SJCRH30 (cell line): ENCODE data around the gene MRO. TPM values are rescaled to one million over a fixed set of nuclear protein-coding genes. Genes with fewer than 3 reads are reported as not detected.

Source experiments
- DNase-seq, 2 experiments: peaks; one replicate each; pipeline ENCODE4 v3.0.0-alpha.2; 2015 to 2020
- H3K27ac ChIP-seq: fragments of 250-450 bp; sonication (Bioruptor Pico); 2 replicates; pipeline ENCODE4 v1.5.1; 2020; ENCODE audit warnings: mild to moderate bottlenecking, moderate library complexity
- H3K27me3 ChIP-seq: fragments of 250-450 bp; sonication (Bioruptor Pico); 2 replicates; pipeline ENCODE4 v1.5.1; 2020; ENCODE audit warnings: mild to moderate bottlenecking, moderate library complexity
- H3K36me3 ChIP-seq: fragments of 250-450 bp; sonication (Bioruptor Pico); 2 replicates; pipeline ENCODE4 v1.5.1; 2020; ENCODE audit warnings: mild to moderate bottlenecking, moderate library complexity
- H3K4me1 ChIP-seq: fragments of 250-450 bp; sonication (Bioruptor Pico); 2 replicates; pipeline ENCODE4 v1.5.1; 2020; ENCODE audit warnings: mild to moderate bottlenecking, moderate library complexity
- H3K4me3 ChIP-seq: fragments of 250-450 bp; sonication (Bioruptor Pico); 2 replicates; pipeline ENCODE4 v1.5.1; 2020; ENCODE audit warnings: mild to moderate bottlenecking, moderate library complexity
- H3K9me3 ChIP-seq: fragments of 250-450 bp; sonication (Bioruptor Pico); replicated peaks from 2 replicates; pipeline ENCODE4 v1.5.1; 2020; ENCODE audit warnings: mild to moderate bottlenecking, moderate library complexity
- total RNA-seq: library from RNA; depleted of rRNA; stranded (reverse); fragments of >200 nt; shearing (Covaris generic); gene quantifications from 2 replicates; pipeline ENCODE4 v1.2.3, GENCODE V29; 2014

Gene MRO
- total RNA-seq, 1 experiment from 2014 or later: 0.06 TPM

DNA sequence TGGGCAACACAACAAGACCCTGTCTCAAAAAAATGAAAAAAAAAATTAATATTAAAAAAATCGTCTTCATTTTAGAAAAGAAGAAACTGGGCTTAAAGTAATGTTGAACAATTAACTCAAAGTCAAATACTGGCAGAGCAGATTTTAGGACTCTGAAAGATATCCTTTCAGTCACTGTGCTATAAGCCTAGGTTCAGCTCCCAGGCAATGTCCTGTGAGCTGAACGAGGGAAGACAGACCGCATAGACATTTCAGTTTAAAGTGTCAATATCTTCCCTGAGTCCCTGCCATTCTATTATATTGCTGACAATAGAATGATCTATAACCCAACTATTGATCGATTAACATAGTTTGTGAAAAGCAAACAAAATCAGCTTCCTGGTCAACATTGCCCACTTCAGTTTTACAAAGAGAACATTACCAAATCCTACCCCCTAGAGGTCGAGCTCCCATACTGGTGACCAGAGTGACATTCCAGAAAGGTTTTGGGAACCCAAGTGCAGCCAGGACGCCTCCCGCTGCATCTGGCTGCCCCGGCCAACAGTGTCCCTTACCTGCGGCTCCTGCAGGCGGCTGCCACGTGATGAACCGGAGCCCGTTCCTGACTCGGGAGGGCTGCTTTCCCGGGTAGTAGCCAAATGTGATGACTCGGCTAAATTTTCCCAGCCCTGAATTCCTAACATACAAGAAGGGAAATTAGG is 639 bp downstream of the MRO start:
- Histone ChIP-seq H3K4me1 (peaks cover 4% of the 10 kb centered on the region; the same call in 1 of the 2 replicates), H3K27me3 (no peaks in the 10 kb centered on the region), H3K36me3 (no peaks in the 10 kb centered on the region), H3K9me3 (no peaks in the 10 kb centered on the region), H3K27ac (no peak overlapping the region), H3K4me3 (peak overlapping the region; percentile 21)
- DNase-seq: peak in 1 of 2 experiments; percentile 6

GRCh38 chr18:50816419-50817166 is 3.2 kb downstream of the MRO start:
- Histone ChIP-seq H3K4me3 (no peak overlapping the region), H3K27me3 (no peaks in the 10 kb centered on the region), H3K9me3 (no peaks in the 10 kb centered on the region), H3K4me1 (peaks cover 4% of the 10 kb centered on the region; the same call in 1 of the 2 replicates), H3K27ac (no peak overlapping the region), H3K36me3 (no peaks in the 10 kb centered on the region)
- no peak for DNase-seq

- H3K4me1 ChIP-seq: no peaks in the 10 kb centered on the region
- DNase-seq: peak in 1 of 2 experiments; percentile 32
- H3K9me3 ChIP-seq: no peaks in the 10 kb centered on the region
- no peak overlapping the region for H3K4me3 ChIP-seq
- no peaks in the 10 kb centered on the region for H3K27me3 ChIP-seq
- H3K27ac ChIP-seq: no peak overlapping the region
- no peaks in the 10 kb centered on the region for H3K36me3 ChIP-seq
Measured at GRCh38 chr18:50814395-50814794, 5.4 kb downstream of the MRO start.

GRCh38 chr18:50813353-50813752 is 6.5 kb downstream of the MRO start:
- H3K27ac ChIP-seq: no peak overlapping the region
- no peaks in the 10 kb centered on the region for H3K4me1 ChIP-seq
- no peak overlapping the region for H3K4me3 ChIP-seq
- no peaks in the 10 kb centered on the region for H3K9me3 ChIP-seq
- DNase-seq: no peak
- H3K36me3 ChIP-seq: no peaks in the 10 kb centered on the region
- no peaks in the 10 kb centered on the region for H3K27me3 ChIP-seq

- no peaks in the 10 kb centered on the region for H3K4me1 ChIP-seq
- no peak for DNase-seq
- no peak overlapping the region for H3K4me3 ChIP-seq
- no peak overlapping the region for H3K27ac ChIP-seq
- no peaks in the 10 kb centered on the region for H3K27me3 ChIP-seq
- no peaks in the 10 kb centered on the region for H3K9me3 ChIP-seq
- H3K36me3 ChIP-seq: no peaks in the 10 kb centered on the region
Measured at GRCh38 chr18:50812834-50813233, 7.0 kb downstream of the MRO start.

DNA sequence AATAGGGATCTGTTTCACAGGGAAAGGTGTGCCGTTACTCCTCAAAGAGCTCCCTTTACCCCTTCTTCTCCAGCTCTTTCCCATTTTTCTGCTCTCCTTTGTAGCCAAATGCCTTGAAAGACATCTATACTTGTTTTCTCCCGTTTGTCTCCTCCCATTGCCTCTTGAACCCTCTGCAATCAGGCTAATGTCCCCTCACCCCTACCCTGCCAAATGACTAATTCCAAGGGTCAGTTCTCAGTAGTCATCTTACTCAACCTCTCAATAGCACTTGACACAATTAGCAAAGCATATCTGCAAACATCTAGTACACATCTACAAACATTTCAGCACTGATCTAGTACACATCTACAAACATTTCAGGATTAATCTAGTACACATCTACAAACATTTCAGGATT is 12.6 kb downstream of the MRO start:
- Histone ChIP-seq H3K27ac (no peak overlapping the region), H3K9me3 (no peaks in the 10 kb centered on the region), H3K27me3 (no peaks in the 10 kb centered on the region), H3K36me3 (no peaks in the 10 kb centered on the region), H3K4me1 (no peaks in the 10 kb centered on the region), H3K4me3 (no peak overlapping the region)
- DNase-seq: no peak

GRCh38 chr18:50806208-50806616 is 13.6 kb downstream of the MRO start:
- H3K9me3 ChIP-seq: no peaks in the 10 kb centered on the region
- H3K27ac ChIP-seq: no peak overlapping the region
- H3K27me3 ChIP-seq: no peaks in the 10 kb centered on the region
- H3K4me1 ChIP-seq: no peaks in the 10 kb centered on the region
- DNase-seq: no peak
- H3K4me3 ChIP-seq: no peak overlapping the region
- no peaks in the 10 kb centered on the region for H3K36me3 ChIP-seq

DNA sequence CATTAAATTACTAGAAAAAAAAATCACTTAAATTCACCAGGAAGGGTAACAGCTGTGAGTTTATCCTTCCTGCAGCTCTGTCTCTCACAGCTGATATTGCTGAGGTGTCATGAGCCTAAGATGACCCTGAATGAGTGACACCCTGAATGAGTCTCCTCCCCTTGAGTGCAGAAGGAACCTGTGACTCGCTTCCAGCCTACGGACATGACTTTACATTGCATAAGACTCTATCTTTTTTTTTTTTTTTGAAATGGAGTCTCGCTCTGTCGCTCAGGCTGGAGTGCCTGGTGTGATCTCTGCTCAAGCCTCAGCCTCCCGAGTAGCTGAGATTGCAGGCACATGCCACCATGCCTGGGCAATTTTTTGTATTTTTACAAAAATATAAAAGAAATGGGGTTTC is 14.1 kb downstream of the MRO start:
- H3K27ac ChIP-seq: no peak overlapping the region
- no peaks in the 10 kb centered on the region for H3K27me3 ChIP-seq
- no peaks in the 10 kb centered on the region for H3K36me3 ChIP-seq
- H3K4me3 ChIP-seq: no peak overlapping the region
- no peaks in the 10 kb centered on the region for H3K4me1 ChIP-seq
- no peaks in the 10 kb centered on the region for H3K9me3 ChIP-seq
- no peak for DNase-seq

GRCh38 chr18:50803592-50803991 is 16.2 kb downstream of the MRO start:
- H3K27ac ChIP-seq: no peak overlapping the region
- H3K27me3 ChIP-seq: no peaks in the 10 kb centered on the region
- H3K36me3 ChIP-seq: no peaks in the 10 kb centered on the region
- no peak overlapping the region for H3K4me3 ChIP-seq
- H3K9me3 ChIP-seq: no peaks in the 10 kb centered on the region
- no peak for DNase-seq
- H3K4me1 ChIP-seq: no peaks in the 10 kb centered on the region

- no peak overlapping the region for H3K4me3 ChIP-seq
- DNase-seq: no peak
- no peaks in the 10 kb centered on the region for H3K9me3 ChIP-seq
- no peaks in the 10 kb centered on the region for H3K27me3 ChIP-seq
- H3K27ac ChIP-seq: no peak overlapping the region
- H3K4me1 ChIP-seq: no peaks in the 10 kb centered on the region
- H3K36me3 ChIP-seq: no peaks in the 10 kb centered on the region
Measured at GRCh38 chr18:50802141-50802540, 17.7 kb downstream of the MRO start.

DNA sequence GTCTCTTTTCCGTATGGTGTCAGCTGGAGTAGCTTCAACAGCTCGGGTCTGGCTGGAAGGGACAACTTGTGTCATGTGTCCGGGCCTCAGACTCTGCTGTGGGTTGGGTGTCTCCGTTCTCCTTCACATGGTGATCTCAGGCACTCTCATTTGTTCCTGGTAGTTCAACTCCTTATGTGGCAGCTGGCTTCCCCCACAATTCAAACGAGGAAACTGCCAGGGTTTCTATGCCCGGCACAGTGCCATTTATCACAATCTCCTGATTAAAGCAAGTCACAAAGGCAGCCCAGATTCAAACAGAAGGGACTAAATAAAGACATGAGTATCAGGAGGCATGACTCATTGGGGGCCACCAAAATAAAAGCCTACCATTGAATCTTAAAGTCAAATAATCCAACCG is 22.7 kb downstream of the MRO start:
- Histone ChIP-seq H3K27ac (no peak overlapping the region), H3K9me3 (no peaks in the 10 kb centered on the region), H3K36me3 (no peaks in the 10 kb centered on the region), H3K4me3 (no peak overlapping the region), H3K27me3 (no peaks in the 10 kb centered on the region), H3K4me1 (no peaks in the 10 kb centered on the region)
- no peak for DNase-seq

DNA sequence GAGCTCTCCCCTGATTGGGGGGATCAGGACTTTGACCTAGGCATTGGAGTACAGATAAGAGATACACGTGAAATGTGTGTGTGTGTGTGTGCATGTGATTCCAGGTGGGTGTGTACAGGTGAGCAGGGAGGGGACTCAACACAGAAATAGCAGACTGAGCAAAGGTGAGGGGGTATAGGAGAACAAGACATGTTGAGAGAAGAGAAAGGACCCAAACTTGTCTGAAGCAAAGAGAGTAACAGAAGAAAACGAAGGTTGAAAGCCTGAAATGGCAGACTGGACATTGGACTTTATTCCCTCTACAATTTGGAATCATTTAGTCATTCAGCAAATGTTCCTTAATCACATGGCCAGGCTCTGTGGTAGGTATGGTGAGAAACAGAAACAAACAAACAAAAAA is 23.3 kb downstream of the MRO start:
- Histone ChIP-seq H3K36me3 (no peaks in the 10 kb centered on the region), H3K27ac (no peak overlapping the region), H3K9me3 (no peaks in the 10 kb centered on the region), H3K27me3 (no peaks in the 10 kb centered on the region), H3K4me3 (no peak overlapping the region), H3K4me1 (no peaks in the 10 kb centered on the region)
- DNase-seq: no peak

GRCh38 chr18:50793641-50794565 is 25.9 kb downstream of the MRO start:
- H3K4me3 ChIP-seq: no peak overlapping the region
- no peaks in the 10 kb centered on the region for H3K9me3 ChIP-seq
- no peaks in the 10 kb centered on the region for H3K4me1 ChIP-seq
- H3K36me3 ChIP-seq: no peaks in the 10 kb centered on the region
- no peak overlapping the region for H3K27ac ChIP-seq
- no peaks in the 10 kb centered on the region for H3K27me3 ChIP-seq
- DNase-seq: no peak

GRCh38 chr18:50792885-50793284 is 26.9 kb downstream of the MRO start:
- Histone ChIP-seq H3K4me1 (no peaks in the 10 kb centered on the region), H3K27ac (no peak overlapping the region), H3K27me3 (no peaks in the 10 kb centered on the region), H3K36me3 (no peaks in the 10 kb centered on the region), H3K4me3 (no peak overlapping the region), H3K9me3 (no peaks in the 10 kb centered on the region)
- no peak for DNase-seq
